NCI-H748 (cell line): ENCODE results near the gene CRAT.

Experiments used
- DNase-seq: peaks from one replicate; lab custom pipeline; 2025; ENCODE audit not compliant: unreplicated experiment; lab: John Stamatoyannopoulos, UW

The CRAT gene

DNA sequence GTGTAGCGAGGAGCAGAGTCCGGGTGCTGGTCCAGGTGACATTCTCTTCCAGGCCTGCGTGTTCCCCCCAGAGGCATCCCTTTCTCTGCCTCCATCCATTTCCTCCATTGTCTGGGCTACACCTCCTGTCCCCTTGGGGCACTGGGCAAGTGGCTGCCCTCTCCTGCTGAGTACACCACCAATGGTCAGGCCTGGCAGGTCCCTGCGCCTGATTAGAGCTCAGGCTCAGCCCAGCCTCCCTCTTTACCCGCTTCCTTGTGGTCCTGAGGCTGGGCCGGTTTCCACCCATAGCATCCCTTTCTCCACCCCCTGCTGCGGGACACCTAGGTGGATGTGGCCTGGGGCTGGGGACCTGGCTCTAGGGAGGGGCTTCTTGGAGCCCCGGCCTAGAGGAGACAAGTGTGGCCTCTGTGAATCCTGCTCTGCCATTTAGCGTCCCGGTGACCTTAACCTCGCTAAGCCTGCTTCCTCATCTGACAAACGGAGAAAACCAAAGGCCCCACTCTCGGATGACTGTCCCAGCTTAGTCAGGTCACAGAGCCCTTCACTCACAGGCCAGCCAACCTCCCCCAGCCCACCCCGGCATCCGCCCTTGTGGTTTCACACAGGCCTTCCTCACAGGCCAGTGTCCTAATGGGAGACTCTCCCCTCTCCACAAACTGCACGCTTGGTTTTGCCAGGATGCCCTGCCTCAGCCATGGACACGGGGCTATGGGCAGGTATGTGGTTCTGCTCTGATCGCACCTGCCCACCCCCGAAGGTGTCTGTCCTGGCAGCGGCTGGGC lies 16.8 kb downstream of the CRAT start:
- DNase-seq = no peak

DNA sequence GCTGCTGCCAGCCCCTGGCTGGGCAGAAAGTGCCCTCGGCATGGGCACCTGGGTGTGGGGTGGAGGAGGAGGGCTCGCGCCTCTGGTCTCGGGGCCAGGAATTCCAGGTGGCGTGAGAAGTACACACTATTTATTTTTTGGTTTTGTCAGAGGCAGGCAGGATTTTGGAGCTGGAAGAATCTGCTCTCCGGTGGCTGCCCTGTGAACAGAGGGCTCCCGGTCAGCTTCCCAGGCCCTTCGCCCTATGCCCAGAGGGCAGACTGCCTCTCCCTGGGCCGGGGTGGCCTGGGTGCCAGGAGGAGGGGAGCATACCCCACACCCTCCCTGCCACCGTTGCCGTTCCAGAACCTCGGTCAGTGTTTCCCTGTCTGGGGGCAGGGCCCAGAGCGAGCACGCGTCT lies 21.3 kb downstream of the CRAT start:
- DNase-seq = no peak

DNA sequence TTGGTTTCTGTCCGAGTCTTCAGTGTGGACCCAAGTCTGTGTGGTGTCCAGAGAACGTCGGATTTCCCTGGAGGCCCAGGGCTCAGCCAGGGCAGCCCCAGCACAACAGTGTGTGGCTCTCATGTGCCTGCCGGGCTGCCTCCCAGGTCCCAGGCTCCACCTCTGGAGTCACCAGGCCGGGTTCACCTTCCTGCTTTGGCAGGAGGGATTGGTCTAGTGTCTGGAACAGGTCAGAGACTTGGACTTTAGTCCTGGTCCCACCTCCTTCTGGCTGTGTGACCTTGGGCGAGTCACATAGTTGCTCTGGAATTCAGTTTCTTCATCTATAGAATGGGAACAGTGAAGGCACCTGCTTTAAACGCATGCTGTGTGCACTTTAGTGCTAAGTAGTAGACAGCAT lies 26.5 kb downstream of the CRAT start:
- no peak for DNase-seq

DNA sequence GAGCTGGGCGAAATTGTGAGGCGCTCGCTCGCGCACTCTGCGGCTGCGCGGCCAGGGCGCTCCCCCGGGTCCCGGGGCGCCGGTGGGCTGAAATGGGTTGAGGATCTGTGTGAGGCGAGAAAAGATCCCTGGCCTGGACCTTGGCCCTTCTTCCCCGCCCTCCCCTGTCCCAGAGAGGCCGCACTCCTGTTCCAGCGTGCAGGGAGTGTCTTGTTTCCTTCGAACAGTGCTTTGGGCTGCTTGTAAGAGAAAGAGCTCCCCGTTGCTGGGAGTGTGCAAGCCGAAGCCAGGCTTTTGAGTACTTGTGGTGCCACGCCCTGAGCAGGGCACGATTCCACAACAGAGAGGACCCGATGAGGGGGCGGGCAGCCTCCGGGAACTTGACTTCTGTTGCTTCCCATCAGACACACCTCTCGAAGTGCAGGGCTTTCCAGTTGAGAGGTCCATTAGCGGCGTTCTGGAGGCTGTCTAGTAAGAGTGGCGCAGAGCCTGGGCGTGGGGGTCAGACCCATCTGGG lies 29.1 kb downstream of the CRAT start:
- DNase-seq = peak; percentile 64

DNA sequence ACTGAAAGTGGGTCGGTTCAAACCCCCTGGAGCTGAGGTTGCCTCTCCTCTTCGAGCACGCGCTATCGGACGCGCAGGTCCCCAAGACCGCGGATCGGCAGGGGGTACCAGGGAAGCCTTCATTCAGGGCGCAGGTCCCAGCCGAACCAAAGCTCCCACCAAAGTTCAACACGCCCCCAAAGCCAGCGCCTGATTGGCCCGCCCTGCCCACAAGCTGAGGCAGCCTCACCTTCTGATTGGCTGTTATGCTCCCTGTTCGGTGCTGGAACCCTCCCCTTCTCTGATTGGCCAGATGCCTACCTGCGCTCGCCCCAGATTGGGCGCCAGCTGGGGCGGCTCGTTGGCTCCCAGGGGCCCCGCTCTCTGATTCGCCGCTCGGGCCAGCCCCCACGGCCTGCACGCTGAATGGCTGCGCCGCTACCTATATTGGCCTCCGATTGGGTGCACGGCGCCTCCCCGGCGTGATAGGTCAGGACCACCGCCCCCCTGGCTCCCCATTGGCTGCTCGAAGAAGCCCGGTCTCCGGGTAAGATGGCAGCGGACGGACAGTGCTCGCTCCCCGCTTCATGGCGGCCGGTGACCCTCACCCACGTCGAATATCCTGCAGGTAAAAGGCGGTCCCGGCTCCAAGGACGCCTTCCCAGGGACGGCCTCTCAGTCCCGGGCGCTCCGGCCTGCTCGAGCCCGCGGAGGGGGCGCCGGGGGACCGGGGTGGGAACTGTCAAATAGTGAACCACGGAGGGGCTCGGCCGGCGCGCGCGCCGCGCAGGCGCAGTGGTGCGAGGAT lies 29.8 kb downstream of the CRAT start, which contains the start of gene DOLPP1:
Gene DOLPP1 (plus strand): TSS at position 511 of the 787 bp plus-strand sequence. CDS start 21 bp downstream, at position 532.
- peak; percentile 99 for DNase-seq

DNA sequence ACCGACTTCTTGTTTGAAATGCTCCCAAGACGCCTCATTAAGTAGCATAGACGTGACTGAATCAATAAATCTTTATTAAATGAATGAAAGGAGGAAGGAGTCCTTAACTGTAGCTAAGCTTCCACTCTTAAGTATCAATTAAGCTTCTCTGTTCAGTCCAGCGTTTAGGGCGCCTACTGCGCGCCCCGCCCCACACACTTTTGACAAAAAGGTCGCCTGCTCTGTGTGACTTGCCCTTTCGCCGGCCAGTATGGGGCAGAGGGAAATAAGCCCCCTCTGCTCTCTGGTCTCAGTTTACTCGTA lies 30.3 kb downstream of the CRAT start:
- DNase-seq = no peak

DNA sequence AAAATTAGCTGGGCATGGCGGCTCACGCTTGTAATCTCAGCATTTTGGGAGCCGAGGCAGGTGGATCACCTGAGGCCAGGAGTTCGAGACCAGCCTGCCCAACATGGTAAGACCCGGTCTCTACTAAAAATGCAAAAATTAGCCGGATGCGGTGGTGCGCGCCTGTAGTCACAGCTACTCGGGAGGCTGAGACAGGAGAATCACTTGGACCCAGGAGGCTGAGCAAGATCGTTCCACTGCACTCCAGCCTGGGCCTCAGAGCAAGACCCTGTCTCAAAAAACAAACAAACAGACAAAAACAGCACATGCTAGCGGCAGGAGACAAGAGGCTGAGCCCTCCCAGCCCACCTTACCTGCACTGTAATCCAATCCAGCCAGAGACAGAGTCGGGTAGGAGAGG lies 30.8 kb downstream of the CRAT start:
- no peak for DNase-seq

DNA sequence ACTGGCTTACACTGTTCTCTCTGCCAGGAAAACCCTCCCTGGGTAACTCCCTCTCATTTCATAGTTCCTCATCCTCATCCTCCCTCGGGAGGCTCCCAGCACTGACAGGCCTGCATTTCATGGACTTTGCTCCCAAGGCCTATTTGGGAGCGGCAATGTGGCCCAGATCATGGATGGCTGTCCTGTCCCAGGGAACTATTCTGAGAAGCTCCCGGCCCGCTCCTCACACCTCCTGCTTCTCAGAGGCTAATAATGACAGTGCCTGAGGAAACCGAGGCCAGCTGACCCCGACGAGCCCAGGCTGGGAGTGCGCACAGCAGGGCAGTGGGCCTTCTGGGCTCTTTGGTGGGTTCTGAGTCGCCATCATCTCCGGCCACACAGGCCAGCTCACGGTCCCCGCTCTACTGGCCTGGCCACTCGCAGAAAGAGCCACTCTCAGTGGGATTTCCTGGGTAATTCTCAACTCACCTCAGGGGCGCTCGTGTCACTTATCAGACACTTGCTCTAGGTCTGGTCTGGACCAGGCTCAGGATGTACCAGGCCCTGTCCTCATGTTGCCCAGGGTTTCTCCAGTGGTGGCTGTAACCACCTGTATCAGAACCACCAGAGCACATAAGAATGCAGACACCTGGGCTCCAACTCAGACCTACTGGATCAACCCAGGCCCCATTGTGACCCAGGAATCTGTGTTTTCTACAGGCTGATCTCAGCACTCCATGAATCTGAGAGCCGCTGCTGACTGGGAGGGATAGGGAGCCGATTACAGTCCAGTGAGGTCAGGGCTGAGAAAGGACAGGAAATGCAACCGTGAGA lies 31.7 kb downstream of the CRAT start:
- no peak for DNase-seq

DNA sequence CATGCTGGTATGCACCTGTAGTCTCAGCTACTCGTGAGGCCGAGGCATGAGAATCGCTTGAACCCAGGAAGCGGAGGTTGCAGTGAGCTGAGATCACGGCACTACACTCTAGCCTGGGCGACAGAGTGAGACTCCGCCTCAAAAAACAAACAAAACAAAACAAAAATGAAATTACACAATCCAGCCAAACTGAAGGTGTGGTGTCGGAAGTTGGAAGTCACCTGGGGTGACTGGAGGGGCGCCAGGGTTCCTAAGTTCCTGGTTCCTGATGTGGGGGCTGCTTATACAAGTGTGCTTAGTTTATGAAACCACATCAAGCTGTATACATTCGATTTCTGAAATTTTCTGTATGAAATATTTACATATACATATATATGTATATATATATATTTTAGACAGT lies 33.4 kb downstream of the CRAT start:
- DNase-seq = no peak

DNA sequence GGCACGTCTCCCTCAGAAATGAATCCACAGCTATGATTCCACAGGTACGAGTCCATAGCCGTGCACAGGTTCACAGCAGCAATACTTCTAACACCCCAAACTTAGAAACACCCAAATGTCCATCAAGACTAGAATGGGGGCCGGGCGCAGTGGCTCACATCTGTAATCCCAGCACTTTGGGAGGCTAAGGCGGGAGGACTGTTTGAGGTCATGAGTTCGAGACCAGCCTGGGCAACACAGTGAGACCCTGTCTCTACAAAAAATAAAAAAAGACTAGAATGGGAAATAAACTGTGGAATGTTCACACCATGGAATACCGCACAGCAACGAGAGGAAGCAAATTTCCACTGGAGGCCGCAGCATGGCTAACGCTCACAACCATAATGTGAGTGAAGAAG lies 34.0 kb downstream of the CRAT start:
- DNase-seq = no peak

DNA sequence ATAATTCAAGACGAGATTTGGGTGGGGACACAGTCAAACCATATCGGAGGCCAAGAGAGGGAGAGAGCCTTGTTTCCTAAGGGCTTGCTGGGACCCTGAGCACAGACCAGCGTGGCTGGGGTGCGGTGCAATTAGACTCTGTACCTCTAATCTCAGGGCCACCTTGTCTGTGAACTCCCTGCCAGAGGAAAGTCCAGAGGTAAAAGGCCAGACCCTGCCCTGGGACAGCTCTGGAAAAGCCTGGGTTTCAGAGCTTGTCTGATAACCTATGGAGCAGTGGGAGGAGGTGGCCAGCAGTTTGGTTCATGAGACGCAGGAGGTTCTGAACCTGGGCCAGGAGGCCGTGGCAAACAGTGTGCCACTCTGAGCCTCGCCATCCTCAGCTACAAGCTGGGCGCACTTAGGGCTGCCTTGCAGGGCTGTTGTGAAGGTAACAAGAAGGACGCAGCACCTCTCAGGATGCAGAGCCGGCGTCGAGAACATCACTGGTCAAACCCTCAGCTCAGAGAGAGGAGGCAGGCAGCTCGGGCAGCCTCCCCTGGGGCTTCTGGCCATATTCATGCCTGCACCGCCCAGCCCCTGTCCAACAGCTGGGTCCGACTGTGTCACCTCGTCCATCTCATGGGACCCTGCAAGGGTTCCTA lies 34.5 kb downstream of the CRAT start:
- DNase-seq = no peak

DNA sequence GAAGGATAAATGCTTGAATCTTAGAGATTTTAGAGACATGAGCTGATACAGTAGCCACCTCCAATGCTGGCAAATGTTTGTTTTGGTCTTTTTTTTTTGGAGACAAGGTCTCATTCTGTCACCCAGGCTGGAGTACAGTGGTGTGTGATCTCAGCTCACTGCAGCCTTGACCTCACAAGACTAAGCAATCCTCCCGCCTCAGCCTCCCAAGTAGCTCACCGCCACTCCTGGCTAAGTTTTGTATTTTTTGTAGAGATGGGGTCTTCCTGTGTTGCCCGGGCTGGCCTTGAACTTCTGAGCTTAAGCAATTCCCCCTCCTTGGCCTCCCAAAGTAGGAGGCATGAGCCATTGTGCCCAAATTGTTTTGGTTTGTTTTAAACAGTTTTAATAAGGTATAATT lies 36.5 kb downstream of the CRAT start:
- DNase-seq = no peak

DNA sequence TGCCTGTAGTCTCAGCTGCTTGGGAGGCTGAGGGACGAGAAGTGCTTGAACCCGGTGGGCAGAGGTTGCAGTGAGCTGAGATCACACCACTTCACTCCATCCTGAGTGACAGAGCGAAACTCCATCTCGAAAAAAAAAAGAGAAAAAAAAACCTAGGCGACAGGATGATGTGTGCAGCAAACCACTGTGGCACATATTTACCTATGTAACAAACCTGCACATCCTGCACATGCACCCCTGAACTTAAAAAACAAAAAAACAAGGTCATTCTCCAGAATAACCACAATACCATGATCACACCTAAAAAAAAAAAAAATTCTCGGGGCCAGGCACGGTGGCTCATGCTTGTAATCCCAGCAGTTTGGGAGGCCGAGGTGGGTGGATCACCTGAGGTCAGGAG lies 37.2 kb downstream of the CRAT start:
- no peak for DNase-seq

DNA sequence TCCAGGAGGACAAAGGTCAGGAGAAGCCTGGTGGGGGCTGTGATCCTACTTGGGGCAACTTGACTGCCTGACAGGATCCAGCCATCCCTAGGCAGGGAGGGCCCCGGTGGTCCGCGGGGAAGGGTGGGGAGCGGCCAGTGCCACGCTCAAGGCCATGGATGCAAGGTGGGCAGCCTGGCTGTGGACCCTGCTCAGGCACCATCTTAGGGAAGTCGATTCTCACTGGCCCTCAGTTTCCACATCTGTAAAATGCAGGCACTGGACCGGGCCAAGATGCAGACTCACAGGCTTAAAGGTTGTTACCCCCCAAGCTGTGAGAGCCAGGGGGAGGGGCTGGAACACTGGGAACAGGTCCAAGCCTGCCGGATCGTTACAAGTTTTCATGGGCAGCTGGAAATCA lies 38.4 kb downstream of the CRAT start:
- DNase-seq = no peak

DNA sequence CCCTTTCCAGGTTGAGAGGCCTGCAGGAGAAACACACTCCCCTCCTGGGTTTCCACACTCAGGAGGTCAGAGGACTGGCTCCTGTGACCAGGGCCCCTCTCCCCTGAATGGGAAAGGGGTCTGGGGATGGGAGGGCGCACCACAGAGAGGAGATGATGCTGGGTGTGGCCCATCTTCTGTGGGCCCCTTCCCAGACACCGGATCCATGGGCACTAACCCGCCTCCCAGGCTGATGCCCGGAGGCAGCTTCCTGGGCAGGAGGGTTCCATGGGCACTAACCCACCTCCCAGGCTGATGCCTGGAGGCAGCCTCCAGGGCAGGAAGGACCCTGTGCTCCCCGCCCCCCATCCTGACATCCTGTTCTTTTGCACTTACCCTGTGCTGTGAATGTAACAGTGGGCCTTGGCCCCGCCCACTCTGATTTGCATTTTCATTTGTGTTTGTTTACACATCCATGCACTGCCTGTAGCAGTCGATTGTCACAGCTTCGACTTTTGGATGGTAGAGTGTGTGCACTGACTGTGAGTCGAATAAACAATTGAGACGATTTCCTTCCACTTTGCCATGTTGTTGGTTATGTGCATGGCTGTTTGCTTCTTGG lies 39.0 kb downstream of the CRAT start:
- peak; percentile 11 for DNase-seq

DNA sequence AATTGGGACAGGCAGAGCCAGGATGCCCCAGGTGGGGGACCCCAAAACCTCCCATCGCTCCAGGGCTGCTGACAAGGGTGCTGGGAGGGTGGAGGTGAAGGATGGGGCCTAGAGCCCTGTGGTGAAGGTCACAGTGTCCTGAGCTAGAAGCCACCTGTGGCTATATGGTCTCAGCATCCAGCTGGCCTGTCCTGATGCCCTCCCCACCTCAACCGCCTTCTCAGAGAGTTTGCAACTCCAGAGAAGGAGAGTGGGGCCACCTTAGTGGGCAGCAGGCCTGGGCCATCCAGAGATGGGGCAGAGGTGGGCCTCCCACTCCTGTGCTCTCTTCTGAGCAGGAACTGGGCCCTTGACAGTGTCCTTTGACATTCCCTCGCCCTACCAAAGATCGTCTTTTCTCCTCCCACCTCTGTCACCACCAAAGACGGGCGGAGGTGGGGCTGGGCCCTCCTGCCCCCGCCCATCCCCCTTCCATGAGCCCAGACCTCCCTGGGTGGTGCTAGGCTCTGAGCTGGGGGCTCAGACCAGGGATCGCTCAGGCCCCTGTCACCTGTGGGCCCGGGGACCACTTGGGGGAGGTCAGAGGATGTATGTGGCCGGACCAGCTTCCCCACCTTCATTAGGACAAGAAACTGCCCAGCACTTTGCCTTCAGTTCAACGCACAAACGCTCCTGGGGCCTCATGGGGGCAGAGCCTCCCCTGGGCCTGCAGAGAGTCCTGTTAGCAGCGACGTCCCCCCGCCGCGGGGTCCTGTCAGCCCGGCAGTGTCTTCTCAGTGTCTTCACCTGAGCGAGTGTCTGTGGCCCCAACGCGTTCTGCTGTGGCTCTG lies 39.7 kb downstream of the CRAT start:
- DNase-seq = no peak

DNA sequence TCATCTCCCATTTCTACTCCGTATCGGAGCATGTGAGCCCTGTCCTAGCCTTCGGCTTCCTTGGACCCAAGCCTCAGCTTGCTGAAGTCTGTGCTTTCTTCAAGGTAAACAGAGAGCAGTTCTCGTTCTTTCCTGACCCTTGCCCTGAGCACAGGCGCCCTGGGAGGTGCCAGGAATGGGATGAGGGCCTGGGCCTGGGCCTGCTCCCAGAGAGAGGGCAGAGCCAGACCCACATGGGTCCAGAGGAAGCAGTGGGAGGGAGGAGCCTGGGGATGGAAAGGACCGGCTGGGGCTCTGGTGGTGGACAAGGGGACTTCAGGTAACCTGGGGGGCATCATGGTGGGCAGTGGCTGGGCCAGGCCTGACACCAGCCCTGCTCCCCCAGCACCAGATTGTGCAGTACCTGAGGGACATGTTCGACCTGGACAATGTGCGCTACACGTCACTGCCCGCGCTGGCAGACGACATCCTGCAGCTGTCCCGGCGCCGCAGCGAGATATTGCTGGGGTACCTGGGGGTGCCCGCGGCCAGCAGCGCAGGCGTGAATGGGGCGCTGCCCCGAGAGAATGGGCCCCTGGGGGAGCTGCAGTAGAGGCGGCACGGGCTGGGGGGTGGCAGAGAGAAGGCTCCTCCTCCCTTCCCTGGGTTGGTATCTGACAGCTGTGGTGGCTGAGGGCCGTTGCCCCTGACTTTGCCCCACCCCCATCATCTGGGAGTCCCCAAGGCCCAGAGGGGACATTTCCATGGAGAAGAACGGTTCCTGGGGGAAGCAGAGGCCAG lies 40.5 kb downstream of the CRAT start:
- DNase-seq = no peak

DNA sequence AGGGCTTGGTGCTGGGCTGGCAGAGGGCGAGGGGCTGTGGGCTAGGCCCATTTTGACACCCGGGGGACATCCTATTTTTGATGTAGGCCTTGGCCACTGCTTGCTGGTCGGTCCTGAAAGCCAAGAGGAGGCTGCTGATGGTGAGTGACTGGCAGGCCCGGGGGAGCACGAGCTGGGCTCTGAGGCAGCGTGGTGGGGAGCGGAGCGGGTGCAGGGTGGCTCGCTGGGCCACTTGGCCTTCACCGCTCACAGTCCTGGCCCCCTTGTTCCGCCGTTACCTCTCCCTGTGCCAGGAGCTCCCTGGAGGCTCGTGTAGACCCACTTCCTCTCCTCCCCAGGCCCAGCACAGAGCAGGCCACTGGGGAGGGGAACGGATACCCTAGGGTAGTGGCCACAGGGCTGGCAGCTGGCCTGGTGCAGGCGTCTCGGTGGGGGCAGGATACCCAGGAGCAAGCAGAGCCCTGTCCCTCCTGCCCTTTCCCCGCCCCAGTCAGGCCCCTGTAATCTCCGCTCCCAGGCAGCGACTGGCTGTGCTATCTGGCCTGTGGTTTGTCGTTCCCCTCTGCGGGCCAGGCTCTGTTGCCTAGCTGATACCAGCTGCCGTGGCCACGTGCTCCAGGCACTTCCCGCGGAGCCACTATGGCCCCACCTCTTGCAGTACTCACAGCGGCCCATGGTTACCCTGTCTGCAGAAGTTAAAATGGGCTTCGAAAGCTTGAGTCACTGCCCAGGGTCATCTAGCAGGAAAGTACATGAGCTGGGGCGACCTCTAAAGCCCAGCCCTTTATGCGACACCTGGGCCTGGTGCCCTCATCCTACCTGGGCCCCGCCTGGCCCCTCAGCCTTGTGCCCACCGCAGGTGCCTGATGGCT lies 41.4 kb downstream of the CRAT start:
- DNase-seq = no peak
